ENCODE data around the gene PPP6R2. TPM values are rescaled to one million over a fixed set of nuclear protein-coding genes. Genes with fewer than 3 reads are reported as not detected.

Gene PPP6R2
- polyA plus RNA-seq, 1 donor (not counting 4 experiments of a cell fraction or from before 2014, with no cell fraction given) = 19.8 TPM

DNA sequence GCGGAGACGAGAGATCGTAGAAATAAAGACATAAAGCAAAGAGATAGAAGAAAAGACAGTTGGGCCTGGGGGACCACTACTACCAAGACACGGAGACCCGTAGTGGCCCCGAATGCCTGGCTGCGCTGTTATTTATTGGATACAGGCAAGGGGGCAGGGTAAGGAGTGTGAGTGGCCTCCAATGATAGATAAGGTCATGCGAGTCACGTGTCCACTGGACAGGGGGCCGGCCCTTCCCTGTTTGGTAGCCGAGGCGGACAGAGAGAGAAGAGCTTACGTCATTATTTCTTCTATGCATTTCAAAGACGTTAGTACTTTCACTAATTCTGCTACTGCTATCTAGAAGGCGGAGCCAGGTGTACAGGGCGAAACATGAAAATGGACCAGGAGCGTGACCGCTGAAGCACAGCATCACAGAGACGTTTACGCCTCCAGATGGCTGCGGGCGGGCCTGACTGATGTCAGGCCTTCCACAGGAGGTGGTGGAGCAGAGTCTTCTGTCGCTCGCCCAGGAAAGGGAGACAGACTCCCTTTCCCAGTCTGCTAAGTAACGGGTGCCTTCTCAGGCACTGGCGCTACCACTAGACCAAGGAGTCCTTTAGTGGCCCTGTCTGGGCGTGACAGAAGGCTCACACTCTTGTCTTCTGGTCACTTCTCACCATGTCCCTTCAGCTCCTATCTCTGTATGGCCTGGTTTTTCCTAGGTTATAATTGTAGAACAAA, 24.8 kb downstream of the PPP6R2 start:
- Histone ChIP-seq H3K4me1 (ENCODE audit: control insufficient read depth, extremely low read depth, insufficient read depth, low read length) (no peaks in the 10 kb centered on the region), H4K20me1 (ENCODE audit: control insufficient read depth, extremely low read depth, insufficient read depth, low read length) (no peaks in the 10 kb centered on the region), H2AFZ (ENCODE audit: control insufficient read depth, low read length) (no peak overlapping the region), H3K27ac (ENCODE audit: control insufficient read depth, insufficient read depth, low read length) (no peak overlapping the region), H3K9ac (ENCODE audit: control insufficient read depth, extremely low read depth, insufficient read depth, low read length) (no peak overlapping the region), H3K27me3 (ENCODE audit: control insufficient read depth, extremely low read depth, insufficient read depth, low read length) (no peaks in the 10 kb centered on the region), H3K4me3 (ENCODE audit: control insufficient read depth in 2 of 3, extremely low read depth in 1 of 3, insufficient read depth in 2 of 3, low read depth in 1 of 3, low read length in 3 of 3) (no peak overlapping the region), H3K9me3 (ENCODE audit: control insufficient read depth, low read depth, low read length) (no peaks in the 10 kb centered on the region), H3K36me3 (ENCODE audit: control insufficient read depth in 2 of 2, extremely low read depth in 1 of 2, insufficient read depth in 2 of 2, low read length in 2 of 2) (peaks cover 5 to 7% of the 10 kb centered on the region in 2 experiments), H3K79me2 (ENCODE audit: control insufficient read depth, insufficient read depth, low read length) (peaks cover 35% of the 10 kb centered on the region), H3K4me2 (ENCODE audit: control insufficient read depth, extremely low read depth, insufficient read depth, low read depth, low read length) (no peak overlapping the region), H3K9me1 (ENCODE audit: control insufficient read depth, extremely low read depth, insufficient read depth, low read length) (no peaks in the 10 kb centered on the region)
- FAIRE-seq (no peak), DNase-seq (ENCODE audit: low read depth, low spot score) (no peak)
- dilution Hi-C loops (cut with MboI; ENCODE audit: extremely low pct_ligation_motif_present, low sequenced_read_pairs) = no loop called here
- TF ChIP-seq CTCF (optimal IDR thresholded peaks at IDR 0.05 in 1 of 3, IDR thresholded peaks at IDR 0.05 in 1 of 3, conservative IDR thresholded peaks at IDR 0.05 in 1 of 3; ENCODE audit: extremely low read depth in 1 of 3, insufficient read depth in 2 of 3, low read length in 3 of 3) (no peak), EZH2 (IDR thresholded peaks at IDR 0.05; ENCODE audit: low read length) (no peak)

DNA sequence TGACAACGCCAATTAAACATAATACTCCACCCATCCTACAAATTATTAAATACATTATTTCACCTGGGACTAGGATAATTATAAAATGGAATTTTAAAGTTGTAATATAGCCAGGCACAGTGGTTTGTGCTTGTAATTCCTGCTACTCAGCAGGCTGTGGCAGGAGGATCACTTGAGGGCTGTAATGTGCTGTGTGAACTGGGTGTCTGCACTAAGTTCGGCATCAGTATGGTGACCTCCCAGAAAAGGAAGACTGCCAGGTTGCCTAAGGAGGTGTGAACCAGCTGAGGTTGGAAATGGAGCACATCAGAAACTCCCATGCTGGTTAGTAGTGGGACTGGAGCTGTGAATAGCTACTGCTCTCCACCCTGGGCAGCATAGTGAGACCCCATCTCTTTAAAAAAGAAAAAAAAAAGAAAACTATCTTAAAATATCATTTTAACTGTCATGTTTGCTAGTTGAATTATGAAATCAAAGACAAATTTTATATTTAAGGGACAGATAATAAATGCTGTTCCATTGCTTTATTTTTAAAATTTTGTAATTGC, 28.0 kb downstream of the PPP6R2 start:
- no peaks in the 10 kb centered on the region for H4K20me1 ChIP-seq (ENCODE audit: control insufficient read depth, extremely low read depth, insufficient read depth, low read length)
- no peak overlapping the region for H2AFZ ChIP-seq (ENCODE audit: control insufficient read depth, low read length)
- no peak overlapping the region for H3K9ac ChIP-seq (ENCODE audit: control insufficient read depth, extremely low read depth, insufficient read depth, low read length)
- FAIRE-seq (no peak), DNase-seq (ENCODE audit: low read depth, low spot score) (no peak)
- no peak overlapping the region for H3K4me2 ChIP-seq (ENCODE audit: control insufficient read depth, extremely low read depth, insufficient read depth, low read depth, low read length)
- no peaks in the 10 kb centered on the region for H3K27me3 ChIP-seq (ENCODE audit: control insufficient read depth, extremely low read depth, insufficient read depth, low read length)
- H3K36me3 ChIP-seq (ENCODE audit: control insufficient read depth in 2 of 2, extremely low read depth in 1 of 2, insufficient read depth in 2 of 2, low read length in 2 of 2) = peaks cover 10 to 11% of the 10 kb centered on the region in 2 experiments
- peaks cover 14% of the 10 kb centered on the region for H3K79me2 ChIP-seq (ENCODE audit: control insufficient read depth, insufficient read depth, low read length)
- dilution Hi-C loops (cut with MboI; ENCODE audit: extremely low pct_ligation_motif_present, low sequenced_read_pairs) = no loop called here
- H3K9me3 ChIP-seq (ENCODE audit: control insufficient read depth, low read depth, low read length) = no peaks in the 10 kb centered on the region
- no peak overlapping the region for H3K27ac ChIP-seq (ENCODE audit: control insufficient read depth, insufficient read depth, low read length)
- H3K4me3 ChIP-seq (ENCODE audit: control insufficient read depth in 2 of 3, extremely low read depth in 1 of 3, insufficient read depth in 2 of 3, low read depth in 1 of 3, low read length in 3 of 3) = no peak overlapping the region
- no peaks in the 10 kb centered on the region for H3K4me1 ChIP-seq (ENCODE audit: control insufficient read depth, extremely low read depth, insufficient read depth, low read length)
- H3K9me1 ChIP-seq (ENCODE audit: control insufficient read depth, extremely low read depth, insufficient read depth, low read length) = no peaks in the 10 kb centered on the region
- no peak for TF ChIP-seq EZH2 (IDR thresholded peaks at IDR 0.05; ENCODE audit: low read length)
- no peak for TF ChIP-seq CTCF (optimal IDR thresholded peaks at IDR 0.05 in 1 of 3, IDR thresholded peaks at IDR 0.05 in 1 of 3, conservative IDR thresholded peaks at IDR 0.05 in 1 of 3; ENCODE audit: extremely low read depth in 1 of 3, insufficient read depth in 2 of 3, low read length in 3 of 3)

All from keratinocyte (primary cell).